Astrocyte of the cerebellum (primary cell): Measurements from ENCODE around the gene RAMACL.
A peak's percentile ranks its signal among the peaks of the same experiment; 100 is the strongest.

ENCODE experiments used
- DNase-seq: peaks from one replicate; pipeline ENCODE4 v3.0.0-alpha.2; 2011; ENCODE audit warnings: low read depth
- H3K4me3 ChIP-seq: 2 replicates; pipeline ENCODE4 v1.5.1; 2011; ENCODE audit warnings: mild to moderate bottlenecking, low read depth, low read length, moderate library complexity
- CTCF ChIP-seq: IDR thresholded peaks from 2 replicates; pipeline ENCODE4 v1.5.1; 2012; ENCODE audit warnings: low read length, low read depth, moderate library complexity, mild to moderate bottlenecking; ENCODE audit errors: missing control alignments
- in situ Hi-C: cut with HindIII; loops from 2 replicates; pipeline ENCODE4 v1.10.0; 2017; ENCODE audit warnings: low sequenced_read_pairs

The RAMACL gene

GRCh38 chr6:166603043-166603690 lies 16.7 kb upstream of the RAMACL start:
- DNase-seq = no peak
- in situ Hi-C loops = no loop called here

GRCh38 chr6:166601956-166602355 lies 15.5 kb upstream of the RAMACL start:
- no peak for TF ChIP-seq CTCF
- H3K4me3 ChIP-seq = no peak overlapping the region
- in situ Hi-C loops = no loop called here
- no peak for DNase-seq

More at GRCh38 chr6:166603043-166603690, 16.7 kb upstream of the RAMACL start:
- no peak overlapping the region for H3K4me3 ChIP-seq
- TF ChIP-seq CTCF = no peak

- no peak overlapping the region for H3K4me3 ChIP-seq
- in situ Hi-C loops = no loop called here
- no peak for DNase-seq
- no peak for TF ChIP-seq CTCF
Measured at GRCh38 chr6:166600931-166601330, 14.5 kb upstream of the RAMACL start.

- DNase-seq = no peak
- in situ Hi-C loops = no loop called here
- H3K4me3 ChIP-seq = no peak overlapping the region
- no peak for TF ChIP-seq CTCF
Measured at GRCh38 chr6:166599205-166599604, 12.7 kb upstream of the RAMACL start.

- TF ChIP-seq CTCF = no peak
- peak; percentile 81 for DNase-seq
- in situ Hi-C loops = no loop called here
- no peak overlapping the region for H3K4me3 ChIP-seq
Measured at GRCh38 chr6:166598441-166599138, 12.1 kb upstream of the RAMACL start.

GRCh38 chr6:166597711-166598440 lies 11.4 kb upstream of the RAMACL start:
- no peak overlapping the region for H3K4me3 ChIP-seq
- TF ChIP-seq CTCF = no peak
- no peak for DNase-seq
- in situ Hi-C loops = no loop called here
